ENCODE measurements around the gene RAPGEF6.

- TF ChIP-seq, protein P1, sequence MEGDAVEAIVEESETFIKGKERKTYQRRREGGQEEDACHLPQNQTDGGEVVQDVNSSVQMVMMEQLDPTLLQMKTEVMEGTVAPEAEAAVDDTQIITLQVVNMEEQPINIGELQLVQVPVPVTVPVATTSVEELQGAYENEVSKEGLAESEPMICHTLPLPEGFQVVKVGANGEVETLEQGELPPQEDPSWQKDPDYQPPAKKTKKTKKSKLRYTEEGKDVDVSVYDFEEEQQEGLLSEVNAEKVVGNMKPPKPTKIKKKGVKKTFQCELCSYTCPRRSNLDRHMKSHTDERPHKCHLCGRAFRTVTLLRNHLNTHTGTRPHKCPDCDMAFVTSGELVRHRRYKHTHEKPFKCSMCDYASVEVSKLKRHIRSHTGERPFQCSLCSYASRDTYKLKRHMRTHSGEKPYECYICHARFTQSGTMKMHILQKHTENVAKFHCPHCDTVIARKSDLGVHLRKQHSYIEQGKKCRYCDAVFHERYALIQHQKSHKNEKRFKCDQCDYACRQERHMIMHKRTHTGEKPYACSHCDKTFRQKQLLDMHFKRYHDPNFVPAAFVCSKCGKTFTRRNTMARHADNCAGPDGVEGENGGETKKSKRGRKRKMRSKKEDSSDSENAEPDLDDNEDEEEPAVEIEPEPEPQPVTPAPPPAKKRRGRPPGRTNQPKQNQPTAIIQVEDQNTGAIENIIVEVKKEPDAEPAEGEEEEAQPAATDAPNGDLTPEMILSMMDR (IDR thresholded peaks at IDR 0.05; ENCODE audit: low read depth, low read length): no peak
- no peak for TF ChIP-seq EZH2phosphoT487 (IDR thresholded peaks at IDR 0.05; ENCODE audit: low read depth)
These were observed 172.6 kb downstream of the RAPGEF6 start for GRCh38 chr5:131462454-131462853.
